Stimulated activated CD8-positive, alpha-beta memory T cell treated with anti-CD3 and anti-CD28 coated beads, Interleukin-12 subunit alpha, Interleukin-12 subunit beta, amount 100 ng/mL, for 24 hours (primary cell): ENCODE measurements around the gene MBNL1.

Experiments
- DNase-seq: peaks from one replicate; pipeline ENCODE4 v3.0.0-alpha.2; 2020; ENCODE audit errors: extremely low read depth

Gene MBNL1

GRCh38 chr3:152445212-152445611 is 176.5 kb downstream of the MBNL1 start:
- DNase-seq: no peak

GRCh38 chr3:152446495-152446894 is 177.8 kb downstream of the MBNL1 start:
- DNase-seq: no peak

- no peak for DNase-seq
These were observed 178.8 kb downstream of the MBNL1 start for GRCh38 chr3:152447511-152447910.

GRCh38 chr3:152448091-152448490 is 179.4 kb downstream of the MBNL1 start:
- no peak for DNase-seq

GRCh38 chr3:152452318-152452717 is 183.6 kb downstream of the MBNL1 start:
- no peak for DNase-seq

- DNase-seq: no peak
These were observed 185.5 kb downstream of the MBNL1 start for GRCh38 chr3:152454076-152454875.

GRCh38 chr3:152455989-152456388 is 187.3 kb downstream of the MBNL1 start:
- no peak for DNase-seq

- no peak for DNase-seq
These were observed 189.0 kb downstream of the MBNL1 start for GRCh38 chr3:152457500-152458375.

GRCh38 chr3:152458376-152459117 is 189.8 kb downstream of the MBNL1 start:
- DNase-seq: no peak

GRCh38 chr3:152459118-152459515 is 190.4 kb downstream of the MBNL1 start:
- no peak for DNase-seq

GRCh38 chr3:152459572-152459971 is 190.8 kb downstream of the MBNL1 start:
- DNase-seq: no peak

GRCh38 chr3:152460936-152461335 is 192.2 kb downstream of the MBNL1 start:
- DNase-seq: no peak

GRCh38 chr3:152461460-152461859 is 192.7 kb downstream of the MBNL1 start:
- DNase-seq: no peak

- DNase-seq: no peak
These were observed 198.1 kb downstream of the MBNL1 start for GRCh38 chr3:152466784-152467183.

- DNase-seq: no peak
These were observed 200.7 kb downstream of the MBNL1 start for GRCh38 chr3:152469248-152470025.

GRCh38 chr3:152470095-152470494 is 201.4 kb downstream of the MBNL1 start:
- no peak for DNase-seq

- DNase-seq: no peak
These were observed 202.2 kb downstream of the MBNL1 start for GRCh38 chr3:152470893-152471292.

GRCh38 chr3:152471814-152472671 is 203.3 kb downstream of the MBNL1 start:
- peak; percentile 14 for DNase-seq

GRCh38 chr3:152472672-152472954 is 203.9 kb downstream of the MBNL1 start:
- DNase-seq: no peak

- DNase-seq: no peak
These were observed 205.9 kb downstream of the MBNL1 start for GRCh38 chr3:152474585-152474984.

- no peak for DNase-seq
These were observed 208.7 kb downstream of the MBNL1 start for GRCh38 chr3:152477422-152477821.
